GM12892 (cell line): ENCODE data around the gene OTULIN.

Experiments used
- POLR2A ChIP-seq: IDR thresholded peaks from 2 replicates; pipeline ENCODE4 v1.6.1; 2011; ENCODE audit warnings: low read depth, low read length, control low read depth
- POLR2AphosphoS5 ChIP-seq: IDR thresholded peaks from 2 replicates; pipeline ENCODE4 v1.6.1; 2011; ENCODE audit warnings: low read depth, low read length, control low read depth

DNA sequence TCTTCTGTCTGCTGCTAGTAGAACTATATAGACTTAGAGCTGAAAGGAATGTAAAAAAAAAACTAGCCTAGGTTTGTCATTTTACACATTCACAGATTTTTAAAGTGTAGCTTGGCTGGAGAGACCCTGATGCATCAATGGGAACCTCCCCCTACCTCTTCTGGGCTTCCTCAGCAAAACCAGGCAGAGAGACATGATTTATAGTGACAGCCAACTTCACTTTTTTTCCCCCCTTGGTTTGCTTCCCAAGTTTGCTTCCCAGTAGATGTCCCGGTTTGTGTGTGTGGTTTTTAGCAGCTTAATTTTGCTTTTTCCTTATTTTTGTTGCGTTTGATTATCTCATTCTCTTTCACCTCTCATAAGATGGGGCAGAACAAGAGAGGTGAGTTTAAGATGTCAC lies 1.8 kb downstream of the OTULIN start:
- 0 out of 2 replicates have a peak, but pooled peaks have one; percentile 3 for TF ChIP-seq POLR2A
- no peak for TF ChIP-seq POLR2AphosphoS5
